GM19193 (cell line): ENCODE data around the gene SH3BP2.

Source experiments
- POLR2A ChIP-seq: IDR thresholded peaks from 4 replicates; pipeline ENCODE4 v1.6.1; 2011; ENCODE audit not compliant: insufficient read depth, insufficient read length; ENCODE audit errors: extremely low read depth

SH3BP2 gene

DNA sequence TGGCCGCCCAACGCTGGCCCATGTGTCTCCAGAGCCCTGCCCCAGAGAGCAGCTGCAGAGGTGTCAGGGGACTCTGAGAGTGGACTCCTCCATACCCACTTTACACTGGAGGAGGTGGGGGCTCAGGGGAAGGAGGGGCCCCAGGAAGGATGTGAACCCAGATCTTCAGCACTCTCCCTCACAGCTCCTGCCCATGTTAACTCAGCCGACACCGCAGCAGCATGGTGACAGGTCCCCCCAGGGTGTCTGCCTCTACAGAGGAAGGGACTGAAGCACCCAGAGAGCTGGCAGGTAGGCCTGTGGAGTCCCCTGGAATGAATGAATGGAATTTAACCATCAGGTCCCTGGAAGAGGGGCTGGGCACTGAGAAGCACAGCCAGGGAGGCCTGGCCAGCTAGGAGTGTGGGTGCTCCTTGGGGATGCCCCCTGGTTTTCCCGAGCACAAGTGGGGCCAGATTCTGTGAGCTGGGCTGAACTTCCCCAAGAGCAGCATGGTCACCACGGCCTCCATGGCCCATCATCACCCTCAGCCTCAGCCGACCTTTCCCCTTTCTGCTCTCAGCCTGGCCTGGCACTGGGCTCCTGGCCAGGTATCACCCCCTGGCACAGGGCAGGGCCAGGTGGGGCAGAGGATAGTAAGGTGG, 21.9 kb downstream of the SH3BP2 start:
- no peak for TF ChIP-seq POLR2A

DNA sequence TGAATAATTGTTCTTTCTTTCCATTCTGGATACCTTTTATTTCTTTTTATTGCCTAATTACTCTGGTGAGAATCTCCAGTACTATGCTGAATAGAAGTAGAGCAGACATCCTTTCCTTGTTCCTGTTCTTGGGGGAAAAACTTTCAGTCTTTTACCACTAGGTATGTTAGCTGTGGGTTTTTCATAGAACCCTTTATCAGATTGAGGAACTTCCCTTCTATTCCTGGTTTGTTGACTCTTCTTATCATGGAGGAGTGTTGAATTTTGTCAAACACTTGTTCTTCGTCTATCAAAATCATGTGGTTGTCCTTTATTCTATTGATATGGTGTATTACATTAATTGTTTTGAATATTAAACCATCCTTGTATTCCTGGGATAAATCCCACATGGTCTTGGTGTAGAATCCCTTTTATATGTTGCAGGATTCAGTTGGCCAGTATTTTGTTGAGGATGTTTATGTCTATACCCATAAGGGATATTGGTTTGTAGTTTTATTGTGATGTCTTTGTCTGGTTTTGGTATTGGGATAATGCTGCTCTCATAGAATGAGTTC, 23.6 kb downstream of the SH3BP2 start:
- TF ChIP-seq POLR2A, result no peak

- no peak for TF ChIP-seq POLR2A
Measured at GRCh38 chr4:2817137-2817536, 24.3 kb downstream of the SH3BP2 start.

- TF ChIP-seq POLR2A, result no peak
Measured at GRCh38 chr4:2817701-2818350, 24.9 kb downstream of the SH3BP2 start.

GRCh38 chr4:2818351-2818939, 25.6 kb downstream of the SH3BP2 start:
- TF ChIP-seq POLR2A, result no peak

DNA sequence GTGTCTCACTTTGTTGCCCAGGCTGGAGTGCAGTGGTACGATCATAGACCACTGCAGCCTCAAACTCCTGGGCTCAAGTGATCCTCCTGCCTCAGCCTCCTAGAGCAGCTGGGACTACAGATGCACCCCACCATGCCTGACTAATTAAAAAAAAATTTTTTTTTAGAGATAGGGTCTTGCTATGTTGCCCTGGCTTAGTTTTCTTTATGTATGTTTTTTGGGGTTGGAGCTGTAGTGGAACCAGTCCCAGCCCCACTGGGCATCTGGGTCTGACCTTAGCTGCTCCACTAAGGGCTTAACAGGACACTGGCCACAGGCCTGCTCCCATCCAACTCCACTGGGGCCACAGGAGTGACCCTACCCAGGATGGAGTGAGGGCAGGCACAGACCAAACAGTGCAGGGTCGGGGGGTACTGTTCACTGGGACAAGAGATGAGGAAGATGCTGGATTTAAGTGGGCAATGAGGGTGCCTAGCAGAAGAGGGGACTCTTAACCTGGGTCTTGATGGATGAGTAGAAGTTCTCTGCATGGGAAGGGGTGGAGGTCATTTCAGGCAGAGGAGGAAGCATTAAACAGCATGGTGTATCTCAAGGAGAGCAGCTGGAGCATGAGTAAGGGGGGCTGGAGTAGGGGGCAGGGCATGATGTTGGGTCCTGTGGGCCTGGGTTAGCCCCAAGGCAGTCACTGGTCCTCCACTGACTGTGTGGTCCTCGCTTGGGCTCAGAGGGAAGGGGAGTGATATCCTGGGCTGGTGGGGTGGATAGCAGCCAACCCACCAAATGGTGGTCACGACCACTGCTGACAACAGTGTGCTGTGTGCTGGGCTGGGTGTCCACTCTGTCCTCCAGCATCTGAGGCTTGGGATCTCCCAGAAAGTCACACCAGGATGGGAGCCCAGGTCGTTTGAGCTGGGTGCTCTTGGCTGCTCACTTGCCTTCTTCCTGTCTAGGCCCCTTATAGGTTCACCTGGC, 26.6 kb downstream of the SH3BP2 start:
- no peak for TF ChIP-seq POLR2A

- no peak for TF ChIP-seq POLR2A
Measured at GRCh38 chr4:2820216-2820982, 27.5 kb downstream of the SH3BP2 start.

DNA sequence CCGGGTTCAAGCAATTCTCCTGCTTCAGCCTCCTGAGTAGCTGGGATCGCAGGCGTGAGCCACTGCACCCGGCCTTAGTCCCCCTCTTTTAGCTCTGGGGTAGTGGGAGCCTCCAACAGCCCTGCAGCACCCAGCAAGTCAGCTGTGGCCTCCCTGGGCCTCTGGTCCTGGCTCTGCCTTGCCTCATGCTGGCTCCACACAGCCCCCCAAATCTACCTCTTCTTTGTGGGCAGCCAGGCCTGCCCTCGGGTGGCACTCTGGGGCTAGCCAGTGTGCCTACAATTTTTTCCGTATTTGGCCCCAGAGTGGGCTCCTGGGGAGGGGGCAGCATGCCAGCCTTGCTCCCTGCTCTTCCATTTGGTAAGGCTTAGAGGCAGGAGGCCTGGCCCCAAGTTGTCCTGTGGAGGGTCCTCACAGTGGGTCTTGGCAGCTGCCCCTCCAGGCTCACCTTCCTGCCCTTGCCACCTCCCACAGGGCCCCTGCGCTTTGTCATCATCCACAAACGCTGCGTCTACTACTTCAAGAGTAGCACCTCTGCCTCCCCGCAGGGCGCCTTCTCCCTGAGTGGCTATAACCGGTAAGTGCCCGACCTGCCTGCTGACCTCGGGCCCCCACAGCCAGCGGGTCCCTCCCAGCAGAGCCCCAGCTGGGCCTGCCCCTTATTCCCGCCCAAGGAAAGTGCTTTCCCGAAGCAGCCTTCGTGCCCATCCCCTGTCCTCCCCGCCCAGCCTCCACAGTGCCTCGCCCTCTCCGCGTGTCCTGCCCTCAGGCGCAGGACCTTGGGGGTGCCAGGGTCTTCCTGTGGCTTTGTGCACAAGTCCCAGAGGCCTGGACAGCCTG, 29.8 kb downstream of the SH3BP2 start:
- no peak for TF ChIP-seq POLR2A

GRCh38 chr4:2823301-2823670, 30.4 kb downstream of the SH3BP2 start:
- TF ChIP-seq POLR2A, result no peak

- TF ChIP-seq POLR2A, result no peak
Measured at GRCh38 chr4:2823671-2824328, 30.9 kb downstream of the SH3BP2 start.

DNA sequence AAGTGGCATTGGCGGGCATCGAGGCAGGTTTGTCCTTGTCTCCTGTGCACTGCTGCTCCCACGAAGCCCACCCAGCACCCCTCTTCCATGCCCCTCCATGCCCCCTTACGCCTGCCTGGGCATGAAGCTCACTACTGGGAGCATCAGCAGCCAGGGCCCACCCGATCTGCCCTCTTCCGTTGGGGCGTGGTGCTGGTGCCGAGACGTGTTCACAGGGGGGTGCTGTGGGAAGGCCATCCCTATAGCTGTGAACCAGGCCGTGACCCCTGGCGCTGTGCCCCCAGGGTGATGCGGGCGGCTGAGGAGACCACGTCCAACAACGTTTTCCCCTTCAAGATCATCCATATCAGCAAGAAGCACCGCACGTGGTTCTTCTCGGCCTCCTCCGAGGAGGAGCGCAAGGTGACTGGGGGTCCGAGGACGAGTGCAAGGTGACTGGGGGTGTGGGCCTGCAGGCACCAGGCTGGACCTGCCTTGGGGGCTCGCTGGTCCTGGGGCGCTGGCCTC, 31.5 kb downstream of the SH3BP2 start:
- no peak for TF ChIP-seq POLR2A

GRCh38 chr4:2824836-2825381, 32.0 kb downstream of the SH3BP2 start:
- no peak for TF ChIP-seq POLR2A

GRCh38 chr4:2825740-2826139, 32.9 kb downstream of the SH3BP2 start:
- TF ChIP-seq POLR2A, result no peak
